SK-N-SH (cell line): ENCODE measurements around the gene CNTNAP2. TPM values are rescaled to one million over a fixed set of nuclear protein-coding genes. Genes with fewer than 3 reads are reported as not detected.

Experiments
- CTCF ChIA-PET: fragments of 300-600, 350-600 bp; formaldehyde crosslinking; extraction: SDS; loops from one replicate; lab custom pipeline; 2021; lab: Yijun Ruan, JAX
- POLR2A ChIA-PET: fragments of 350-600 bp; sonication (Branson Sonifier 250); formaldehyde crosslinking; extraction: SDS; loops from one replicate; lab custom pipeline; 2020; ENCODE audit warnings: antibody characterized with exemption, inconsistent platforms; lab: Yijun Ruan, JAX
- DNase-seq: peaks from one replicate; pipeline ENCODE4 v3.0.0; 2012
- H2AFZ ChIP-seq: fragments of 200-600 bp; sonication (generic); 2 replicates; pipeline ENCODE4 v1.8.1; 2016; ENCODE audit warnings: antibody characterized with exemption, mild to moderate bottlenecking, low read depth
- H3F3A ChIP-seq: fragments of 200-600 bp; sonication (generic); replicated peaks from 2 replicates; pipeline ENCODE3; 2016; ENCODE audit warnings: antibody characterized with exemption, mild to moderate bottlenecking; ENCODE audit not compliant: insufficient read depth
- H3K27ac ChIP-seq, 2 experiments: fragments of 200-500 bp in 1 of 2; fragments of 200-600 bp in 1 of 2; sonication (Bioruptor generic) in 1 of 2; sonication (generic), shearing (Covaris generic) in 1 of 2; 2 replicates each; pipeline versions ENCODE4 v1.5.1 to v1.6.1; 2014 to 2016; ENCODE audit warnings: low read depth in 2 of 2, inconsistent platforms in 1 of 2, low read length in 1 of 2, mild to moderate bottlenecking in 1 of 2, mixed read lengths in 1 of 2
- H3K27me3 ChIP-seq: fragments of 200-600 bp; sonication (generic), shearing (Covaris generic); 2 replicates; pipeline ENCODE4 v1.6.1; 2016; ENCODE audit warnings: mixed run types; ENCODE audit not compliant: insufficient read depth
- H3K36me3 ChIP-seq, 2 experiments: fragments of 200-500 bp in 1 of 2; fragments of 200-600 bp in 1 of 2; sonication (Bioruptor generic) in 1 of 2; sonication (generic) in 1 of 2; replicated peaks in 1 of 2; 2 replicates each; pipeline versions ENCODE3 to v1.5.1; 2014 to 2016; ENCODE audit warnings: low read length in 1 of 2, mild to moderate bottlenecking in 1 of 2; ENCODE audit not compliant: insufficient read depth in 2 of 2, control insufficient read depth in 1 of 2
- H3K4me1 ChIP-seq, 2 experiments: fragments of 200-500 bp in 1 of 2; fragments of 200-600 bp in 1 of 2; sonication (Bioruptor generic) in 1 of 2; sonication (generic), shearing (Covaris generic) in 1 of 2; 2 replicates each; pipeline versions ENCODE4 v1.5.1 to v1.6.1; 2014 to 2016; ENCODE audit warnings: low read depth in 1 of 2, low read length in 1 of 2, mixed run types in 1 of 2; ENCODE audit not compliant: insufficient read depth in 2 of 2, control insufficient read depth in 1 of 2
- H3K4me2 ChIP-seq: fragments of 200-600 bp; sonication (generic), shearing (Covaris generic); 2 replicates; pipeline ENCODE4 v1.6.1; 2017; ENCODE audit warnings: mixed run types
- H3K4me3 ChIP-seq, 2 experiments: fragments of 200-500 bp in 1 of 2; fragments of 200-600 bp in 1 of 2; sonication (Bioruptor generic) in 1 of 2; sonication (generic), shearing (Covaris generic) in 1 of 2; 2 replicates each; pipeline versions ENCODE4 v1.5.1 to v1.8.1; 2014 to 2016; ENCODE audit warnings: low read depth in 2 of 2, inconsistent platforms in 1 of 2, low read length in 1 of 2, mild to moderate bottlenecking in 1 of 2, mixed read lengths in 1 of 2, moderate library complexity in 1 of 2
- H3K79me2 ChIP-seq: fragments of 200-600 bp; sonication (generic); 2 replicates; pipeline ENCODE4 v1.8.1; 2017; ENCODE audit warnings: mild to moderate bottlenecking; ENCODE audit not compliant: insufficient read depth
- H3K9ac ChIP-seq: fragments of 200-600 bp; sonication (generic); 2 replicates; pipeline ENCODE4 v1.6.1; 2017; ENCODE audit warnings: mixed run types
- H3K9me2 ChIP-seq: fragments of 200-600 bp; sonication (generic); 2 replicates; pipeline ENCODE4 v1.6.1; 2017; ENCODE audit warnings: mixed run types
- H3K9me3 ChIP-seq: fragments of 200-600 bp; sonication (generic); 2 replicates; pipeline ENCODE4 v1.6.1; 2017; ENCODE audit warnings: mixed run types, mild to moderate bottlenecking, moderate library complexity
- H4K20me1 ChIP-seq: fragments of 200-600 bp; sonication (generic); 2 replicates; pipeline ENCODE4 v1.6.1; 2017; ENCODE audit warnings: mild to moderate bottlenecking, mixed run types; ENCODE audit not compliant: insufficient read depth
- CHD2 ChIP-seq: fragments of 150-350 bp; IDR thresholded peaks from 2 replicates; pipeline ENCODE4 v1.6.1; 2018; ENCODE audit warnings: low read length; ENCODE audit not compliant: partially characterized antibody
- FOXJ3 ChIP-seq: sonication (generic); formaldehyde crosslinking; IDR thresholded peaks from 2 replicates; pipeline ENCODE4 v1.5.1; 2020; ENCODE audit warnings: mild to moderate bottlenecking, missing genetic modification reagents
- FOXM1 ChIP-seq: IDR thresholded peaks from 2 replicates; pipeline ENCODE4 v1.4.0; 2012; ENCODE audit warnings: low read depth, mild to moderate bottlenecking
- GABPA ChIP-seq: IDR thresholded peaks from 2 replicates; pipeline ENCODE4 v1.4.0; 2012; ENCODE audit warnings: low read depth, mild to moderate bottlenecking
- MXI1 ChIP-seq: IDR thresholded peaks from 2 replicates; pipeline ENCODE4 v1.6.1; 2012; ENCODE audit warnings: mild to moderate bottlenecking, low read depth, low read length, improper control_type of control experiment
- NFIC ChIP-seq: IDR thresholded peaks from 2 replicates; pipeline ENCODE4 v1.4.0; 2012; ENCODE audit warnings: borderline replicate concordance
- RAD21 ChIP-seq: IDR thresholded peaks from 2 replicates; pipeline ENCODE4 v1.6.1; 2012; ENCODE audit warnings: mild to moderate bottlenecking, low read length
- RCOR1 ChIP-seq: fragments of 150-350 bp; IDR thresholded peaks from 2 replicates; pipeline ENCODE4 v1.6.1; 2017; ENCODE audit warnings: antibody characterized with exemption, low read length
- RFX5 ChIP-seq: IDR thresholded peaks from 2 replicates; pipeline ENCODE4 v1.6.1; 2012; ENCODE audit warnings: mild to moderate bottlenecking, improper control_type of control experiment, low read length
- SMC3 ChIP-seq: IDR thresholded peaks from 2 replicates; pipeline ENCODE4 v1.6.1; 2012; ENCODE audit warnings: low read depth, low read length, improper control_type of control experiment
- TAF1 ChIP-seq: IDR thresholded peaks from 2 replicates; pipeline ENCODE4 v1.6.1; 2012; ENCODE audit warnings: low read depth, mild to moderate bottlenecking, low read length, moderate library complexity, borderline replicate concordance
- TCF12 ChIP-seq: IDR thresholded peaks from 2 replicates; pipeline ENCODE4 v1.4.0; 2012
- YY1 ChIP-seq: IDR thresholded peaks from 2 replicates; pipeline ENCODE4 v1.4.0; 2012; ENCODE audit warnings: low read depth, mild to moderate bottlenecking
- WGBS: methylation state at CpG from one replicate; pipeline ENCODE4 v1.1.6; 2017; ENCODE audit warnings: low lambda C conversion rate; 5-methylcytosine and 5-hydroxymethylcytosine counted together
- polyA plus RNA-seq, 3 experiments: library from polyadenylated mRNA; depleted of rRNA; stranded (reverse); fragments of >200 nt; gene quantifications; 2 replicates each; pipeline ENCODE4 v1.2.3, GENCODE V29; 2012
- TF ChIP-seq, protein P1 (sequence below): fragments of 200-600 bp; sonication (generic); IDR thresholded peaks from 2 replicates; pipeline ENCODE4 v1.6.1; 2017; ENCODE audit warnings: antibody characterized with exemption, mild to moderate bottlenecking, moderate library complexity
- TF ChIP-seq, protein P2 (sequence below): IDR thresholded peaks from 2 replicates; pipeline ENCODE4 v1.6.1; 2012; ENCODE audit warnings: mild to moderate bottlenecking, low read depth, low read length, moderate library complexity

CNTNAP2 gene
- polyA plus RNA-seq, 1 of the 3 experiments (the other 2 are of a cell fraction): 3.4 TPM

- TF ChIP-seq MXI1 (no peak), RCOR1 (no peak), CHD2 (no peak), SMC3 (no peak), RFX5 (no peak), RAD21 (no peak), YY1 (no peak), FOXM1 (no peak), GABPA (no peak), FOXJ3 (CRISPR knock-in tag) (no peak), TAF1 (no peak), TCF12 (no peak), NFIC (no peak)
- TF ChIP-seq, protein P1, sequence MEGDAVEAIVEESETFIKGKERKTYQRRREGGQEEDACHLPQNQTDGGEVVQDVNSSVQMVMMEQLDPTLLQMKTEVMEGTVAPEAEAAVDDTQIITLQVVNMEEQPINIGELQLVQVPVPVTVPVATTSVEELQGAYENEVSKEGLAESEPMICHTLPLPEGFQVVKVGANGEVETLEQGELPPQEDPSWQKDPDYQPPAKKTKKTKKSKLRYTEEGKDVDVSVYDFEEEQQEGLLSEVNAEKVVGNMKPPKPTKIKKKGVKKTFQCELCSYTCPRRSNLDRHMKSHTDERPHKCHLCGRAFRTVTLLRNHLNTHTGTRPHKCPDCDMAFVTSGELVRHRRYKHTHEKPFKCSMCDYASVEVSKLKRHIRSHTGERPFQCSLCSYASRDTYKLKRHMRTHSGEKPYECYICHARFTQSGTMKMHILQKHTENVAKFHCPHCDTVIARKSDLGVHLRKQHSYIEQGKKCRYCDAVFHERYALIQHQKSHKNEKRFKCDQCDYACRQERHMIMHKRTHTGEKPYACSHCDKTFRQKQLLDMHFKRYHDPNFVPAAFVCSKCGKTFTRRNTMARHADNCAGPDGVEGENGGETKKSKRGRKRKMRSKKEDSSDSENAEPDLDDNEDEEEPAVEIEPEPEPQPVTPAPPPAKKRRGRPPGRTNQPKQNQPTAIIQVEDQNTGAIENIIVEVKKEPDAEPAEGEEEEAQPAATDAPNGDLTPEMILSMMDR: no peak
- TF ChIP-seq, protein P2, sequence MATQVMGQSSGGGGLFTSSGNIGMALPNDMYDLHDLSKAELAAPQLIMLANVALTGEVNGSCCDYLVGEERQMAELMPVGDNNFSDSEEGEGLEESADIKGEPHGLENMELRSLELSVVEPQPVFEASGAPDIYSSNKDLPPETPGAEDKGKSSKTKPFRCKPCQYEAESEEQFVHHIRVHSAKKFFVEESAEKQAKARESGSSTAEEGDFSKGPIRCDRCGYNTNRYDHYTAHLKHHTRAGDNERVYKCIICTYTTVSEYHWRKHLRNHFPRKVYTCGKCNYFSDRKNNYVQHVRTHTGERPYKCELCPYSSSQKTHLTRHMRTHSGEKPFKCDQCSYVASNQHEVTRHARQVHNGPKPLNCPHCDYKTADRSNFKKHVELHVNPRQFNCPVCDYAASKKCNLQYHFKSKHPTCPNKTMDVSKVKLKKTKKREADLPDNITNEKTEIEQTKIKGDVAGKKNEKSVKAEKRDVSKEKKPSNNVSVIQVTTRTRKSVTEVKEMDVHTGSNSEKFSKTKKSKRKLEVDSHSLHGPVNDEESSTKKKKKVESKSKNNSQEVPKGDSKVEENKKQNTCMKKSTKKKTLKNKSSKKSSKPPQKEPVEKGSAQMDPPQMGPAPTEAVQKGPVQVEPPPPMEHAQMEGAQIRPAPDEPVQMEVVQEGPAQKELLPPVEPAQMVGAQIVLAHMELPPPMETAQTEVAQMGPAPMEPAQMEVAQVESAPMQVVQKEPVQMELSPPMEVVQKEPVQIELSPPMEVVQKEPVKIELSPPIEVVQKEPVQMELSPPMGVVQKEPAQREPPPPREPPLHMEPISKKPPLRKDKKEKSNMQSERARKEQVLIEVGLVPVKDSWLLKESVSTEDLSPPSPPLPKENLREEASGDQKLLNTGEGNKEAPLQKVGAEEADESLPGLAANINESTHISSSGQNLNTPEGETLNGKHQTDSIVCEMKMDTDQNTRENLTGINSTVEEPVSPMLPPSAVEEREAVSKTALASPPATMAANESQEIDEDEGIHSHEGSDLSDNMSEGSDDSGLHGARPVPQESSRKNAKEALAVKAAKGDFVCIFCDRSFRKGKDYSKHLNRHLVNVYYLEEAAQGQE: no peak
- no peaks in the 10 kb centered on the region for H3K27me3 ChIP-seq
- 86% methylated on average over 3 of the region's 3 CpGs for WGBS
- no peaks in the 10 kb centered on the region for H3K4me1 ChIP-seq
- H3K36me3 ChIP-seq: no peaks in the 10 kb centered on the region
- no peaks in the 10 kb centered on the region for H4K20me1 ChIP-seq
- no peak overlapping the region for H3K4me3 ChIP-seq
- H3F3A ChIP-seq: no peaks in the 10 kb centered on the region
- no peaks in the 10 kb centered on the region for H3K9me2 ChIP-seq
- ChIA-PET POLR2A (no interaction called here), CTCF (interaction anchor here (1.0 to 1.7 kb wide), 3 partner anchors 10 to 497 kb away, joined by 3 to 4 read pairs (median 3); no protein-coding TSS in a partner anchor)
- H3K4me2 ChIP-seq: no peak overlapping the region
- H3K79me2 ChIP-seq: no peaks in the 10 kb centered on the region
- H3K9me3 ChIP-seq: no peaks in the 10 kb centered on the region
- no peak overlapping the region for H3K9ac ChIP-seq
- DNase-seq: no peak
- no peak overlapping the region for H2AFZ ChIP-seq
- H3K27ac ChIP-seq: no peak overlapping the region
Measured at GRCh38 chr7:148466120-148466519, 2349.5 kb downstream of the CNTNAP2 start.
